Ishikawa (cell line): ENCODE data around the gene SDK1.

Source experiments
- CEBPB ChIP-seq: IDR thresholded peaks from 2 replicates; pipeline ENCODE4 v1.6.1; 2012
- CREB1 ChIP-seq: IDR thresholded peaks from 2 replicates; pipeline ENCODE4 v1.6.1; 2012; ENCODE audit warnings: low read depth
- EGR1 ChIP-seq: IDR thresholded peaks from 2 replicates; pipeline ENCODE4 v1.6.1; 2012
- EP300 ChIP-seq: IDR thresholded peaks from 2 replicates; pipeline ENCODE4 v1.6.1; 2012; ENCODE audit warnings: borderline replicate concordance
- FOXM1 ChIP-seq: IDR thresholded peaks from 2 replicates; pipeline ENCODE4 v1.6.1; 2012; ENCODE audit warnings: low read depth, borderline replicate concordance
- MAX ChIP-seq: IDR thresholded peaks from 2 replicates; pipeline ENCODE4 v1.6.1; 2012
- NFIC ChIP-seq: IDR thresholded peaks from 2 replicates; pipeline ENCODE4 v1.6.1; 2012
- RAD21 ChIP-seq: IDR thresholded peaks from 2 replicates; pipeline ENCODE4 v1.6.1; 2012; ENCODE audit warnings: low read depth
- TAF1 ChIP-seq: IDR thresholded peaks from 2 replicates; pipeline ENCODE4 v1.6.1; 2012; ENCODE audit warnings: low read depth, mild to moderate bottlenecking
- TCF12 ChIP-seq: IDR thresholded peaks from 2 replicates; pipeline ENCODE4 v1.6.1; 2012; ENCODE audit warnings: low read depth
- TEAD4 ChIP-seq: IDR thresholded peaks from 2 replicates; pipeline ENCODE4 v1.6.1; 2012
- YY1 ChIP-seq: IDR thresholded peaks from 2 replicates; pipeline ENCODE4 v1.6.1; 2012; ENCODE audit warnings: low read depth
- ZBTB7A ChIP-seq: IDR thresholded peaks from 2 replicates; pipeline ENCODE4 v1.6.1; 2012; ENCODE audit warnings: low read depth
- TF ChIP-seq, protein P1 (sequence below): IDR thresholded peaks from 2 replicates; pipeline ENCODE4 v1.6.1; 2012; ENCODE audit warnings: low read depth, mild to moderate bottlenecking
- TF ChIP-seq, protein P2 (sequence below): IDR thresholded peaks from 2 replicates; pipeline ENCODE4 v1.6.1; 2012

The SDK1 gene

DNA sequence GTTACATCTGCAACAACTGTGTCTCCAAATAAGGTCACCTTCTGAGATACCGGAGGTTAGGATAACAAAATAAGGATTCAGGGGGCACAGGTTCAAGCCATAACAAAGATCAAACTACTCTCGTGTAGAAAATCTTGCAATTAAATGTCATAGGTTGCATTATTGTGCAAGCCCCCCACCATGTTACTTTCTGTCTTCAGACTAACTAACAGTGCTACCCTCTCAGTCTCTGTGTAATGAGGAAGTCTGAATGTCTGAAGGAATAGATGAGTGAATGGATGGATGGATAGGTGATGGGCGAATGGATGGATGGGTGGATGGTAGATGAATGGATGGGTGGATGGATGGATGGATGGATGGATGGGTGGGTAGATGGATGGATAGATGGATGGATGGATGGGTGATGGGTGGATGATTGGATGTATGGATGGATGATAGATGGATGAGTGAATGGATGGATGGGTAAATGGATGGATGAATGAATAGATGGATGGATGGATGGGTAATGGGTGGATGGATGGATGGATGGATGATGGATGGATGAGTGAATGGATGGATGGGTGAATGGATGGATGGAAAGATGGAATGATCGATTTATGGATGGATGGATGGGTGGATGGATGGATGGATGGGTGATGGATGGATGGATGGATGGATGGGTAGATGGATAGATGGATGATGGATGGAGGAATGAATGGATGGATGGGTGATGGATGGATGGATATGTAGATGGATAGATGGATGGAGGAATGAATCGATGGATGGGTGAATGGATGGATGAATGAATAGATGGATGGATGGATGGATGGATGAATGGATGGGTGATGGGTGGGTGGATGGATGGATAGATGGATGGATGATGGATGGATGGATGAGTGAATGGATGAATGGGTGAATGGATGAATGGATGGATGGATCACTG lies 823.8 kb downstream of the SDK1 start:
- no peak for TF ChIP-seq FOXM1

GRCh38 chr7:4127909-4128560 lies 827.0 kb downstream of the SDK1 start:
- no peak for TF ChIP-seq CREB1
- TF ChIP-seq YY1 = no peak
- no peak for TF ChIP-seq TCF12
- no peak for TF ChIP-seq TEAD4
- TF ChIP-seq EP300 = no peak
- TF ChIP-seq TAF1 = no peak

DNA sequence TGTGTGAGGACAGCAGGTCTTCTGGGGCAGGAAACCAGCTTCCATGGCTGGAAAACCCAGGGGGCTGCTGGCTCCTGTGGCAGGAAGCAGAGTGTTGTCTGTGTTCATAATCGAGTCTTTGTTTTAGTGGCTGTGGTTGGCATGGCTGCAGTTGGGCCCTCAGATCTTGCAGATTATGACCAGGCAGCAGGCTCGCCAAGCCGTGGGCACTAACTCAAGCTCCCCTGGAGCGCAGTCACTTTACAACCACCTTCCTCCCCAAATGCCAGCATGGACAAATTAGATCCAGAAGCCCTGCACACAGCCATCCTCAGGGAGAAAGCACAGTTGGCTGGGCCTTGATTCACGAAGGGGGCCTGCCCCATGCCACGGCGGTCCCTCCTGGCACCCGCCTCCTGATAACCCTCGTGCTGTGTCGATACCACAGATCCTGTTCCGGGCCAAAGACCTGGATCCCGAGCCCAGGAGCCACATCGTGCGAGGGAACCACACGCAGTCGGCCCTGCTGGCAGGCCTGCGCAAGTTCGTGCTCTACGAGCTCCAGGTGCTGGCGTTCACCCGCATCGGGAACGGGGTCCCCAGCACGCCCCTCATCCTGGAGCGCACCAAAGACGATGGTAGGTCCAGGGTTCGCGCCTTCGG lies 828.5 kb downstream of the SDK1 start:
- TF ChIP-seq TCF12 (no peak), TEAD4 (no peak), EP300 (no peak), CREB1 (no peak), MAX (no peak), RAD21 (no peak), NFIC (no peak), FOXM1 (no peak), YY1 (no peak), ZBTB7A (no peak), TAF1 (no peak), EGR1 (no peak), CEBPB (no peak)
- TF ChIP-seq, protein P1, sequence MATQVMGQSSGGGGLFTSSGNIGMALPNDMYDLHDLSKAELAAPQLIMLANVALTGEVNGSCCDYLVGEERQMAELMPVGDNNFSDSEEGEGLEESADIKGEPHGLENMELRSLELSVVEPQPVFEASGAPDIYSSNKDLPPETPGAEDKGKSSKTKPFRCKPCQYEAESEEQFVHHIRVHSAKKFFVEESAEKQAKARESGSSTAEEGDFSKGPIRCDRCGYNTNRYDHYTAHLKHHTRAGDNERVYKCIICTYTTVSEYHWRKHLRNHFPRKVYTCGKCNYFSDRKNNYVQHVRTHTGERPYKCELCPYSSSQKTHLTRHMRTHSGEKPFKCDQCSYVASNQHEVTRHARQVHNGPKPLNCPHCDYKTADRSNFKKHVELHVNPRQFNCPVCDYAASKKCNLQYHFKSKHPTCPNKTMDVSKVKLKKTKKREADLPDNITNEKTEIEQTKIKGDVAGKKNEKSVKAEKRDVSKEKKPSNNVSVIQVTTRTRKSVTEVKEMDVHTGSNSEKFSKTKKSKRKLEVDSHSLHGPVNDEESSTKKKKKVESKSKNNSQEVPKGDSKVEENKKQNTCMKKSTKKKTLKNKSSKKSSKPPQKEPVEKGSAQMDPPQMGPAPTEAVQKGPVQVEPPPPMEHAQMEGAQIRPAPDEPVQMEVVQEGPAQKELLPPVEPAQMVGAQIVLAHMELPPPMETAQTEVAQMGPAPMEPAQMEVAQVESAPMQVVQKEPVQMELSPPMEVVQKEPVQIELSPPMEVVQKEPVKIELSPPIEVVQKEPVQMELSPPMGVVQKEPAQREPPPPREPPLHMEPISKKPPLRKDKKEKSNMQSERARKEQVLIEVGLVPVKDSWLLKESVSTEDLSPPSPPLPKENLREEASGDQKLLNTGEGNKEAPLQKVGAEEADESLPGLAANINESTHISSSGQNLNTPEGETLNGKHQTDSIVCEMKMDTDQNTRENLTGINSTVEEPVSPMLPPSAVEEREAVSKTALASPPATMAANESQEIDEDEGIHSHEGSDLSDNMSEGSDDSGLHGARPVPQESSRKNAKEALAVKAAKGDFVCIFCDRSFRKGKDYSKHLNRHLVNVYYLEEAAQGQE = no peak
- TF ChIP-seq, protein P2, sequence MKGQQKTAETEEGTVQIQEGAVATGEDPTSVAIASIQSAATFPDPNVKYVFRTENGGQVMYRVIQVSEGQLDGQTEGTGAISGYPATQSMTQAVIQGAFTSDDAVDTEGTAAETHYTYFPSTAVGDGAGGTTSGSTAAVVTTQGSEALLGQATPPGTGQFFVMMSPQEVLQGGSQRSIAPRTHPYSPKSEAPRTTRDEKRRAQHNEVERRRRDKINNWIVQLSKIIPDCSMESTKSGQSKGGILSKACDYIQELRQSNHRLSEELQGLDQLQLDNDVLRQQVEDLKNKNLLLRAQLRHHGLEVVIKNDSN = no peak

- TF ChIP-seq, protein P1 = no peak
- TF ChIP-seq TEAD4 (no peak), ZBTB7A (no peak), EP300 (no peak), MAX (no peak)
Observed at GRCh38 chr7:4131063-4131462, 830.0 kb downstream of the SDK1 start.

DNA sequence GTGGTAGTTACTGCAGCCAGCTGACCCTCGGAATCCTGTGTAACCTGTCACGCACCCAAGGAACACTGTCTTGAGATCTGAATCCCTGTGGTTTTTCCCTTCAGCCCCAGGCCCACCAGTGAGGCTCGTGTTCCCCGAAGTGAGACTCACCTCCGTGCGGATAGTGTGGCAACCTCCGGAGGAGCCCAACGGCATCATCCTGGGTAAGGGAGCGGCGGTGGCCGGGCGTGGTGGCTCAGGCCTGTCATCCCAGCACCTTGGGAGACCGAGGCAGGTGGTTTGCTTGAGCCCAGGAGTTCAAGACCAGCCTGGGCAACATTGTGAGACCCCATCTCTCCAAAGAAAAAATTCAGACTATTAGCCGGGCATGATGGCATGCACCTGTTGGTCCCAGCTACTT lies 831.2 kb downstream of the SDK1 start:
- TF ChIP-seq TAF1 = no peak
- no peak for TF ChIP-seq EP300
- no peak for TF ChIP-seq CREB1
- no peak for TF ChIP-seq RAD21
- no peak for TF ChIP-seq CEBPB
- no peak for TF ChIP-seq EGR1
- TF ChIP-seq NFIC = no peak
- TF ChIP-seq FOXM1 = no peak
- TF ChIP-seq ZBTB7A = no peak
- no peak for TF ChIP-seq TCF12
- TF ChIP-seq MAX = no peak
- no peak for TF ChIP-seq YY1
- TF ChIP-seq, protein P1 = no peak
- TF ChIP-seq, protein P2 = no peak
- no peak for TF ChIP-seq TEAD4
